ENCODE data around the gene CNTROB.
A peak's percentile ranks its signal among the peaks of the same experiment; 100 is the strongest.

CNTROB gene

GRCh38 chr17:7987112-7987893 is 55.3 kb downstream of the CNTROB start:
- DNase-seq (ENCODE audit: low read depth): no peak

GRCh38 chr17:7988750-7989178 is 56.8 kb downstream of the CNTROB start:
- DNase-seq (ENCODE audit: low read depth): peak; percentile 16

- DNase-seq (ENCODE audit: low read depth): peak; percentile 65
These were observed 58.0 kb downstream of the CNTROB start for GRCh38 chr17:7989781-7990655.

GRCh38 chr17:7992516-7992915 is 60.5 kb downstream of the CNTROB start:
- DNase-seq (ENCODE audit: low read depth): no peak

GRCh38 chr17:7992924-7993323 is 60.9 kb downstream of the CNTROB start:
- no peak for DNase-seq (ENCODE audit: low read depth)

GRCh38 chr17:7993972-7994589 is 62.1 kb downstream of the CNTROB start:
- DNase-seq (ENCODE audit: low read depth): no peak

GRCh38 chr17:7995724-7996123 is 63.7 kb downstream of the CNTROB start:
- no peak for DNase-seq (ENCODE audit: low read depth)

- no peak for DNase-seq (ENCODE audit: low read depth)
These were observed 65.2 kb downstream of the CNTROB start for GRCh38 chr17:7997186-7997585.
